ENCODE measurements around the gene DCLK3.

DCLK3 gene

DNA sequence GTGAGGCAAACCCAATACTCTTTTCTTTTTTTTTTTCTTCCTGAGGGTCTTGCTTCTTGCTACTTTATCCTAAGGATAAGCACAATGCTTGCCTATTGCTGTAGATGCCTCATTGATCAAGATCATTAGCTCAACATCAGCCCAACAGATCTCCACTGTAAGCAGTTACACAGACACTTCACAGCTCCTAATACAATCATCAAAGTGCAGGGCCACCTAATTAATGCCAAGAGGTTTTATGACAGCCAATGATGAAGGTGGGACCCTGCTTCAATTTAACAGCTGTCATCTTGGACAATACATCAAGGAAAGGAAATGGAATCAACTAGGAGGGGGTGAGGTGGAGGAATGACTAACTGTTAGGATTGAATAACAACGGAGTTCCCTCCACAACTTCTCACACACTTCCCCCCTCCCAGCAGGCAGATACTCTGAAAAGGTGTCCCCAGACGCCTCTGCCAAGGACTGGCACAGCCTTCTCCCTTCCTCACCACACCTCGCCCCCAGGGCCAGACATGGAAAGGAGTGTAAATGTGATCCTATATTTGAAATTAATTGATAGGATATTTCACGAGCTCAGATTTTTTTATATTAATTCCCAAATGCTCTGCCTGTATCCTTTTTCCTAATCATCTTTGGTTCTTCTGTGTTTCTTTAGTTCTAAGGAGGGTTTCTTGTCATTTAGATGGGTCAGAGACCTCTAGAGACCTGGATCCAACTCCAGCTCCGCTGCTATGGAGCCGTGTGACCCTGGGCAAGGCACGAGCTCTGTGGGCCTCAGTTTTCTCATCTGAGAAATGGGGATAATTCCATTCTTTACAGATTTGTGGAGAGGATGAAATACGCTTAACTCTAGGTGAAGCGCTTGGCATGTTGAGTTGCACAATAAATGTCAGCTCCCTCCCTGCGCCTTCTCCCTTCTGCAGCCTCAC is 1.2 kb downstream of the DCLK3 start:
- DNase-seq = no peak

DNA sequence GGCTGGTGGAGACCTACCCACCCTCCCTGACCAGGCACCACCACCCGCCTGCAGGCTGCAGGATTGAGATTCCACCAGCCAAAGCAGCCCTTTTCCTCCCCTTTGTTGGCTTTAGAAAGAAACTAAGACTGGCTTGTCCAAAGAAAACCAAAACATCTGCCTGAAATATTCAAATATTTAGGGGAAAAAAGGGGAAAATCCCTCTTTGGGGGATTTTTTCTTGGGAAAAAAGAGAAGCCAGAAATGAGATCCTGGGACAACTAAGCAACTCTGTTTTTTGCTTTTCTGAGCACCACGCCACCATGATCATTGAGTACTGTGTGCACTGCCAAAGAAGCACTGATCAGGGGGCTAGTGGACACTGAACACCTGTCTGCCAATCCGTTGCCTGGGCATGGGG is 2.6 kb downstream of the DCLK3 start:
- no peak for DNase-seq

DNA sequence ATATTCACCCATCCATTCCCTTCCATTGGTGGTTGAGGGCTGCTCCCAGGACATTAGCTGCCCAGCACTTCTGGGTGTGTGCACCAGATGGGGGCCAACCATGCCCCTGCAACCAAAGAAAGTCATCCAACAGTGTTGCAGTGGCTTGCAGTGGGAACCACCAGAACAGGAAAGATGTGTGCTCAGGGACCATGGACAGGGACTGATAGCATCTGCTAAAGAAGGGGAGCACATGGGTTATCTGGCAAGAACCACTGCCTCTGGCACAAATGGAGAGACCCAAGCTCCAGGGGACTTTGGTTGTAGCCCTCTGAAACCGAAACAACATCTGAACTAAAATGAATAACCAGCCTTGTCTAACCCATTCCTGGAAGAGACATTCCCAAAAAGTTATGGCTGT is 8.1 kb downstream of the DCLK3 start:
- no peak for DNase-seq

- no peak for DNase-seq
These were observed 13.0 kb downstream of the DCLK3 start for GRCh38 chr3:36751326-36751725.

- no peak for DNase-seq
These were observed 13.6 kb downstream of the DCLK3 start for GRCh38 chr3:36750737-36751136.

GRCh38 chr3:36744763-36745162 is 19.6 kb downstream of the DCLK3 start:
- DNase-seq = no peak

DNA sequence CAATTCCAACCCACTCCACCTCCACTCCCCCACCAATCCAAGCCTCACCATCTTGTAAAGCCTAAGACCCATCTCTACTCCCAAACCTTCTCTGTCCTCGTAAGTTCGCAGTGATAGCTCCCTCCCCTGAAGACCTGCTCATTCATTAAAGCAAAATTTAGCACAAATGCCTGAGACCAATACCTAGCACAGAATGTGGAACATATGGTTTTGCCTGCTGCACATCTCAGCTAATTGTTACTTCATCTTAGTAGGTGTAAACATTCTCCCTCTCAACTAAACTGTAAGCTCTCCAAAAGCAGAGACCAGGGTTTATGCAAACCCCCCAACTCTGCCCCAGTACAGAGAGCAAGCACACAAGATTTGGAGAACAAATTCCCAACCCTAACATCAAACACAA is 20.5 kb downstream of the DCLK3 start:
- no peak for DNase-seq

GRCh38 chr3:36741285-36741684 is 23.1 kb downstream of the DCLK3 start:
- no peak for DNase-seq

DNA sequence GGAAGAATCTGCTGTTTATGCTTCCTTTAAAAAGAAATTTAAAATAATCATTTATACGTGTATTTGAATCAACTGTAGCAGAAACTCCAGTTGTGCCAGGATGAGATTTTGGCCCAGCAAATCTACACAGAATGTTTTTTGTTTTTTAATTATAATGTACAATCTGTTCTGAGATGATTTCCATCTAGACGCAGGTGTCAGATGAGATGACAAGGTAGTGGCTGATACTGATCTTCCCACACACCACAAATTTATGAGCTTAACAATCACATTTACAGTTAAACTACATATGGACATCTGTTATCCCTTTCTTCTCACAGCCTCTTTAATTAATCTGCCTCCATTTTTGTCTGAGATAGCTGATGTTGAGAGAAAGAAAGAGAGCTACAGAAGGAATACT is 23.6 kb downstream of the DCLK3 start:
- no peak for DNase-seq

DNA sequence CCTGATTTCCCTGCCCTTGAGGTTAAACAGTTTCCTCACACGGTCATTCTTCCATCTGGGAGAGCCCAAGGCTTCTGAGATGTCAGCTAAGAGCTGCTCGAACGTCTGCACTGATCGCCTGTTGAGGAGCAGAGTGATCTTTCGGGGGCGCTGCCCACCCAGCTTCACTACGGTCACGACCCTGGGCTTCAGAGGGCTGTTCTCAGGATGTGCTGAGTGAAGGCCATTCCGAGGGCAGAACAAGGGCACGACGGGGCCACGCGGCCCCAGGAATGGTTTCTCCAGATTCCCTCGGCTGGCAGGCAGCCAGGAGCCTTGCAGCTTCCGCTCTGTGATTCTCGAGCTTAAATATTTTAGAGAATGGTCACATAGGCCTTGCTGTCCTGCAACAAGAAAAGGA is 25.7 kb downstream of the DCLK3 start:
- DNase-seq = no peak

GRCh38 chr3:36736301-36736700 is 28.1 kb downstream of the DCLK3 start:
- no peak for DNase-seq

GRCh38 chr3:36734742-36735141 is 29.6 kb downstream of the DCLK3 start:
- DNase-seq = no peak

DNA sequence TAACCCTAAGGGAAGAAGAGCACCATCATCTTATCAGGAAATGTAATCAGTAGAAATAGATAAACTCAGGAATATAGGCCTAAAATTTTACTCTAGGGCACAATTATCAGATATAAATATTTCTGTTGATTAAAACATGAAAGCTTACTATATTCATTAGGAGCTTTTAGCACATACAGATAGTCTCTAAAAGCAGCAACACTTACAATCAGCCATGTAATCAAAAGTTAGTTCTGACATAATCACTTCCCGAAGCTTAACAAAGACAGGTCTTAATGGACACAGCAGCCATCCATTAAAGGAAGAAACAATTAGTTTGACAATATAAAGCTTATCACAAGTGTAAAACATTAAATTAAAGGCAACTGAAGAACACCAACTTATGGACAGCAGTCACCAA is 30.6 kb downstream of the DCLK3 start:
- no peak for DNase-seq

- no peak for DNase-seq
These were observed 31.1 kb downstream of the DCLK3 start for GRCh38 chr3:36733162-36733696.

- no peak for DNase-seq
These were observed 33.4 kb downstream of the DCLK3 start for GRCh38 chr3:36730966-36731365.

DNA sequence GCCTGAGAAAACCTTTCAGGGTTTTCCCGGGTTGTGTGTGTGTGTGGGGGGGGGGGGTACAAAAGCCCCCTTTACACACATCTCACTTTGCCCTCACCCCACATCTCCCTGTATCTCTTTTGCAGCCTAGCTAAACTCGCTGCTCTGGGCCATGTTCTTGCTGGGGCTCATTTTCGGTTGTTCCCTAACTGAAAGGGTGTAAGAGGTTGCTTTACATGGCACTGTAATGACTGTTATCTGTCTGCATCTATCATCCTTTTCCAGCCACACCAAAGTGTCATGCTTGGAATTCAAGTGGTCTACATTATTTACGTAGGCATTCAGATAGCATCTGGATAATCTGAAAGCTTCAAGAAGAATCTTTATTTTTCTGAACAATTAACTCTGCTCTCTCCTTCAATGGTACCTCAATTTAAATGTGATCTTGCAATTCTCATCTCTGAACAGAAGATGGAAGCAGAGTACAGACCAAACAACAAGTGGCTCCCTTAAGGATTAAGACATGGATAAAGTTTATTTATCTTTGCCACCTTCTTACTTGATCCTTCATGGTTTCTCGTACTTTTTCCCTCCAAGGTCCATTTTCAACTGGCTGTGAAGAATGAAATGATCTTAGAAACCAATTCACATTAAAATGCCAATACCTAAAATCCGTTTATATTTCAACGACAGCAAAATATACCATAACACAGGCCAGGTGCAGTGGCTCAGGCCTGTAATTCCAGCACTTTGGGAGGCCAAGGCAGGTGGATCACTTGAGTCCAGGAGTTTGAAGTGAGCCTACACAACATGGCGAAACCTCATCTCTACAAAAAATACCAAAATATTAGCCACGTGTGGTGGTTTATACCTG is 34.9 kb downstream of the DCLK3 start:
- peak; percentile 43 for DNase-seq

- no peak for DNase-seq
These were observed 49.8 kb downstream of the DCLK3 start for GRCh38 chr3:36714343-36715086.

DNA sequence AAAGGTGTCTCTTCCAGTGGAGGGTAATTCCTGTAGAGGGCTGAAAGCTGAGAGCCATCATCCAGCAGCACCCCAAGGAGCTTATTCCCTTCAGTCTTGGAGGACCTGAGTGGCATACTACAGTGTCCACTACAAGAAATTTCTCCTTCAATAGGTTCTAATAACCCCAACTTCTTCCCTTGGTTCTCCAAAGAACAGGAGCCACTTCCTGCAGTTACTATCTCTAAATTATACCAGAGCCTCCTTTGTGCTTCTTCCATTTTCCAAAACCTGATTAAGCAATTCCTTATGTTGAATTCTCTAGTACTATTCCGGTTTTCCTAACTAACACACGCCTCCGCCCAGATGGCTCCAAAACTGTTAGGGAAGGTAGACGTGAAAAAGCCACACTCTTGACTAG is 50.4 kb downstream of the DCLK3 start:
- no peak for DNase-seq

- no peak for DNase-seq
These were observed 53.7 kb downstream of the DCLK3 start for GRCh38 chr3:36710606-36711005.

DNA sequence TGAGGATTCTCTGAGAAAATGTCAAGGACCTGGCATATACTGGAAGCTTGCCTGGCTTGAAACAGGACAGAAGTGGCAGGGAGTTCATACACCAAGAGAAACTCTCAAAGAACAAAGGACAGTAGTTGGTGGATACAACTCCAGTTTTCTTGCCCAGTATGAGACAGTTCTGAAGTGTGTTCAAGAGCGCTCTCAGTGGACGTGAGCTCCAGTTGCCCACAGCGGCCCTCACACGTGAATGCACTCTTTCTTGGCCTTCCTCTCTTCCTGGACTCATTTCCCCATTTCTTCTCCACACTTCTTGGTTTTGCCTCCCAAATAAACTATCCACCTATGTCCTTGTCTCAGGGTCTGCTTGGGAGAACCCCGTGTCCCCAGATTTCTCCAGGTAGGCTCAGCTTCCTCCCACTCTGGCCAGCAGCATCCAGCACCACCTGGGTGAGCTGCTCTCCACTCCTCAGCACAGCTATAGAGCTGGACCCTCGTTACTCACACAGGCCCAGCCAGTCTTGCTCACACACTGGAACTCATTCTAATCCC is 54.5 kb downstream of the DCLK3 start:
- no peak for DNase-seq

GRCh38 chr3:36709281-36709680 is 55.1 kb downstream of the DCLK3 start:
- no peak for DNase-seq

GRCh38 chr3:36707623-36708409 is 56.5 kb downstream of the DCLK3 start:
- DNase-seq = no peak
